ENCODE data around the gene GALNT2. TPM values are rescaled to one million over a fixed set of nuclear protein-coding genes. Genes with fewer than 3 reads are reported as not detected.

Gene GALNT2
- total RNA-seq, 1 donor from 2014 or later, result 129 TPM

DNA sequence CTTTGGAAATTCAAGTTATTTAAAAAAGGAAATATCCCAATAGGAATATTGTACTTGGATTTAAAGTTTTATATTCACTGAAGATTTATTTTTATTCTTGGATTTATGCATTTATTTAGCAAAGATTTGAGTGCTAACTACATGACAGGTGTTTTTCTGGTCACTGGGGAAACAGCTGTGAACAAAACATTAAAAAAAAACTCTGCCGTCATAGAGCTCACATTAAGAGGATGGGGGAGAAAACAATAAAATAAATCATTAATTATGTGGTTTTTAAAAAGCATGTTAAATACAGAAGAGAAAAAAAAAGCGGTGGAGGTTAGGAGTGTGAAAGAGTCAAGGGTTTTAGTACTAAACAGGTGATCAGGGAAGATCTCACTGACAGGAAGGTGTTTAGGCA lies 149.9 kb downstream of the GALNT2 start:
- no peaks in the 10 kb centered on the region for H3K9me3 ChIP-seq
- intact Hi-C loops (cut with DNase I), result loop anchor here (5.0 kb wide), 3 partner anchors 95 to 390 kb away; no protein-coding TSS in a partner anchor
- TF ChIP-seq, protein P1, sequence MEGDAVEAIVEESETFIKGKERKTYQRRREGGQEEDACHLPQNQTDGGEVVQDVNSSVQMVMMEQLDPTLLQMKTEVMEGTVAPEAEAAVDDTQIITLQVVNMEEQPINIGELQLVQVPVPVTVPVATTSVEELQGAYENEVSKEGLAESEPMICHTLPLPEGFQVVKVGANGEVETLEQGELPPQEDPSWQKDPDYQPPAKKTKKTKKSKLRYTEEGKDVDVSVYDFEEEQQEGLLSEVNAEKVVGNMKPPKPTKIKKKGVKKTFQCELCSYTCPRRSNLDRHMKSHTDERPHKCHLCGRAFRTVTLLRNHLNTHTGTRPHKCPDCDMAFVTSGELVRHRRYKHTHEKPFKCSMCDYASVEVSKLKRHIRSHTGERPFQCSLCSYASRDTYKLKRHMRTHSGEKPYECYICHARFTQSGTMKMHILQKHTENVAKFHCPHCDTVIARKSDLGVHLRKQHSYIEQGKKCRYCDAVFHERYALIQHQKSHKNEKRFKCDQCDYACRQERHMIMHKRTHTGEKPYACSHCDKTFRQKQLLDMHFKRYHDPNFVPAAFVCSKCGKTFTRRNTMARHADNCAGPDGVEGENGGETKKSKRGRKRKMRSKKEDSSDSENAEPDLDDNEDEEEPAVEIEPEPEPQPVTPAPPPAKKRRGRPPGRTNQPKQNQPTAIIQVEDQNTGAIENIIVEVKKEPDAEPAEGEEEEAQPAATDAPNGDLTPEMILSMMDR (IDR thresholded peaks at IDR 0.05), result no peak
- no peaks in the 10 kb centered on the region for H3K36me3 ChIP-seq
- DNase-seq (ENCODE audit: low spot score in 2 of 2), result no peak
- H3K4me1 ChIP-seq, result peaks cover 7 to 61% of the 10 kb centered on the region in 2 donors
- H3K27ac ChIP-seq, result peak overlapping the region; percentile 93 to 95
- H3K27me3 ChIP-seq, result no peaks in the 10 kb centered on the region
- H3K4me3 ChIP-seq, result no peak overlapping the region

DNA sequence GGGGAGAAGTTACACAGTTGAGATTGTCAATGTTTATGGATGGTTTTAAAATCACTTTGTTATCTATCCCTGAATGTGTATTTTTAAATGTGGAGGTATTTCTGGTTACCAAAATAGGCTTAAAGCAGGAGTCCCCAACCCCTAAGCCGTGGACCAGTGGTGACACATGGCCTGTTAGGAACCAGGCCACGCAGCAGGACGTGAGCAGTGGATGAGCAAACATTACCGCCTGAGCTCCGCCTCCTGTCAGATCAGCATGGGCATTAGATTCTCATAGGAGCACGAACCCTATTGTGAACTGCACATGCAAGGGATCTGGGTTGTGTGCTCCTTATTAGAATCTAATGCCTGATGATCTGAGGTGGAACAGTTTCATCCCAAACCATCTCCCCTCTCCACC lies 151.6 kb downstream of the GALNT2 start:
- H3K27ac ChIP-seq, result peak overlapping the region; percentile 93 to 95
- peaks cover 4 to 59% of the 10 kb centered on the region in 2 donors for H3K4me1 ChIP-seq
- H3K36me3 ChIP-seq, result no peaks in the 10 kb centered on the region
- H3K27me3 ChIP-seq, result no peaks in the 10 kb centered on the region
- no peak for DNase-seq (ENCODE audit: low spot score in 2 of 2)
- intact Hi-C loops (cut with DNase I), result loop anchor here (5.0 kb wide), 3 partner anchors 94 to 391 kb away; no protein-coding TSS in a partner anchor
- TF ChIP-seq, protein P1 (IDR thresholded peaks at IDR 0.05), result no peak
- no peak overlapping the region for H3K4me3 ChIP-seq
- no peaks in the 10 kb centered on the region for H3K9me3 ChIP-seq

DNA sequence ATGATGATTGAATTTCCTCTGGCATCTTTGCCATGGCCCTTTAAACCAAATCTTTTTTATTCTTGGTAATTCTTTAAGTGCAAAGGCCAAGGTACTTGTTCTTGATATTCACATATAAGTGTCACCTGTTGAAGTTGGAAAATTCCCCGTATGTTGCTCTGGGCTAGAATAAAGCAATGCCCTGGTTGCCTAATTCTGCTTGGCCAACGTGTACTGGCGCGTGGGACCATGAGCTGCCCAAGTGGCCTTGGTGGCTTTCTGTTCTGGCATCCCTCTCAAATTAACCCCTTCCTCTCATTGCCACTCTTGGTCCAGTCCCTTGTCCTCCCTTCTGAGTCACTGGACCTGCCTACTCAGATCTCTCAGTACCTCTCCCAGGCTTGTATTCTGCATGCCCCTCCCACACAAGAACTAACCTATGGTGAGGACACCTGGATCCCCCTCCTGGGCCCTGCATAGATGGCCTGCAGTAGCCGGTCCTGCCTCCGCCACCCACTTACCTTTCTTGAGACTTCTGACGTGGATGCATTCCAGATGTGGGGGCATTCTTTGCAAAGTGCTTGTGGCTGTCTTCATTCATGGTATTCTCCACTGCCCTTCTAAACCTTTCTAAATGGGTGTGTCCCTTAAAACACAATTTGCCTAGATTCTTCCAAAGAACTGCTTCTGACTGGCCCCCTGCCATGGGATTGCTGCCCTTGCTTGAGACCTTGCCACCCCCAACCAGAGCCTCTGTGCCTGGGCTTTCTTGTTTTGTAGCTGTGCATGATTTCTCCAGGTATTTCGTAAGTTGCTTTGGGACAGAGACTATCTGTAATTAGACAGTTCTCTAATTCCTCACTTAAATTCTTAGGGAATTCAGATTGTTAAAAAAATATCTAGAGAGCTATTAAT lies 152.4 kb downstream of the GALNT2 start:
- no peaks in the 10 kb centered on the region for H3K27me3 ChIP-seq
- no peak overlapping the region for H3K4me3 ChIP-seq
- TF ChIP-seq, protein P1 (IDR thresholded peaks at IDR 0.05), result no peak
- DNase-seq (ENCODE audit: low spot score in 2 of 2), result no peak
- intact Hi-C loops (cut with DNase I), result loop anchor here (5.0 kb wide), 3 partner anchors 93 to 392 kb away; no protein-coding TSS in a partner anchor
- H3K36me3 ChIP-seq, result no peaks in the 10 kb centered on the region
- no peaks in the 10 kb centered on the region for H3K9me3 ChIP-seq
- H3K27ac ChIP-seq, result peak overlapping the region; percentile 93 to 95
- H3K4me1 ChIP-seq, result peaks cover 8 to 58% of the 10 kb centered on the region in 2 donors

DNA sequence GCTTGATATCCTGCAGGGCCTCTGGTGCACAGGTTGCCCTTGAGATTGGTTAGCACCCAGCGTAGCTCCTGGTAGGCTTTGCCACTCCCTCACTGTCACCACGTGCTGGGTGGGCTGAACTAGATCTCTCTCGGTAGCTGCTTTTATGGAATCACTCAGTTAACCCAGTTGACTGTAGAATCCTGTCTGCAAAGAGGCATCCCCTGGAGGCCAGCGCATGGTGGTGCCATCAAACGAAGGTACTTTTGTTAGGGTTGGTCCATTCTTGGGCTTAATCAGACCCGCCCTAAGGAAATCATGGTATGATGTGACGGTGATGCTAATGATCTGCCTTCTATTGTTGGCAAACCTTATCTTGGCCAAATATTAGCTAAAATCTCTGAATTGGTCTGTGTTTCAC lies 153.4 kb downstream of the GALNT2 start:
- H3K4me3 ChIP-seq, result no peak overlapping the region
- intact Hi-C loops (cut with DNase I), result no loop called here
- H3K27ac ChIP-seq, result peak overlapping the region; percentile 93 to 95

DNA sequence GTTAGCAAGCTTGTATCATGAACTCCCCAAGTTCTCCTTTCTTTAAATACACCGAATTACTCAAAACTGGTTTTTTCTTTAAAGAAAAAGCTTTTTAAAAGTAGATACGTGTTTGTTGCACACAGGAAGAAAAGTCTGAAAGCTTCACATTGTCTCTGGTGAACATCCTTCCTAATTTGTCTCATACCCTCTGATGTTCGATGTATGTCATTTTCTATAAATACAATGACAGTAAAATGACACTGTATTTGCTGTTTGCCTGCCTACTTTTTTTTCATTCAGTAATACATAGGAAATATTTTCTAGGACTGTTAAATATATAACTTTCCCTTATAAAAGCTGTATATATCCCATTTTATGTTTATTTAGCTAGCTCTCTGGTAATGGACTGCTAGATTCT lies 153.9 kb downstream of the GALNT2 start:
- intact Hi-C loops (cut with DNase I), result no loop called here

More for the DNA sequence above, 153.4 kb downstream of the GALNT2 start:
- TF ChIP-seq, protein P1 (IDR thresholded peaks at IDR 0.05), result no peak
- H3K9me3 ChIP-seq, result no peaks in the 10 kb centered on the region
- peaks cover 8 to 57% of the 10 kb centered on the region in 2 donors for H3K4me1 ChIP-seq
- no peaks in the 10 kb centered on the region for H3K27me3 ChIP-seq
- H3K36me3 ChIP-seq, result no peaks in the 10 kb centered on the region
- DNase-seq (ENCODE audit: low spot score in 2 of 2), result no peak

More for the DNA sequence above, 153.9 kb downstream of the GALNT2 start:
- TF ChIP-seq, protein P1 (IDR thresholded peaks at IDR 0.05), result no peak
- Histone ChIP-seq H3K4me1 (peaks cover 11 to 58% of the 10 kb centered on the region in 2 donors), H3K9me3 (no peaks in the 10 kb centered on the region), H3K27me3 (no peaks in the 10 kb centered on the region), H3K27ac (peak overlapping the region; percentile 93 to 95), H3K4me3 (no peak overlapping the region), H3K36me3 (no peaks in the 10 kb centered on the region)
- no peak for DNase-seq (ENCODE audit: low spot score in 2 of 2)
